ENCODE measurements around the gene RAB11FIP2.

- TF ChIP-seq, protein P1, sequence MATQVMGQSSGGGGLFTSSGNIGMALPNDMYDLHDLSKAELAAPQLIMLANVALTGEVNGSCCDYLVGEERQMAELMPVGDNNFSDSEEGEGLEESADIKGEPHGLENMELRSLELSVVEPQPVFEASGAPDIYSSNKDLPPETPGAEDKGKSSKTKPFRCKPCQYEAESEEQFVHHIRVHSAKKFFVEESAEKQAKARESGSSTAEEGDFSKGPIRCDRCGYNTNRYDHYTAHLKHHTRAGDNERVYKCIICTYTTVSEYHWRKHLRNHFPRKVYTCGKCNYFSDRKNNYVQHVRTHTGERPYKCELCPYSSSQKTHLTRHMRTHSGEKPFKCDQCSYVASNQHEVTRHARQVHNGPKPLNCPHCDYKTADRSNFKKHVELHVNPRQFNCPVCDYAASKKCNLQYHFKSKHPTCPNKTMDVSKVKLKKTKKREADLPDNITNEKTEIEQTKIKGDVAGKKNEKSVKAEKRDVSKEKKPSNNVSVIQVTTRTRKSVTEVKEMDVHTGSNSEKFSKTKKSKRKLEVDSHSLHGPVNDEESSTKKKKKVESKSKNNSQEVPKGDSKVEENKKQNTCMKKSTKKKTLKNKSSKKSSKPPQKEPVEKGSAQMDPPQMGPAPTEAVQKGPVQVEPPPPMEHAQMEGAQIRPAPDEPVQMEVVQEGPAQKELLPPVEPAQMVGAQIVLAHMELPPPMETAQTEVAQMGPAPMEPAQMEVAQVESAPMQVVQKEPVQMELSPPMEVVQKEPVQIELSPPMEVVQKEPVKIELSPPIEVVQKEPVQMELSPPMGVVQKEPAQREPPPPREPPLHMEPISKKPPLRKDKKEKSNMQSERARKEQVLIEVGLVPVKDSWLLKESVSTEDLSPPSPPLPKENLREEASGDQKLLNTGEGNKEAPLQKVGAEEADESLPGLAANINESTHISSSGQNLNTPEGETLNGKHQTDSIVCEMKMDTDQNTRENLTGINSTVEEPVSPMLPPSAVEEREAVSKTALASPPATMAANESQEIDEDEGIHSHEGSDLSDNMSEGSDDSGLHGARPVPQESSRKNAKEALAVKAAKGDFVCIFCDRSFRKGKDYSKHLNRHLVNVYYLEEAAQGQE (IDR thresholded peaks at IDR 0.05; ENCODE audit: insufficient read depth in 1 of 2, low read depth in 2 of 2, low read length in 2 of 2) = no peak
- TF ChIP-seq POLR2AphosphoS5 (IDR thresholded peaks at IDR 0.05; ENCODE audit: low read depth, low read length) = no peak
- no peak for TF ChIP-seq FOXP2 (optimal IDR thresholded peaks at IDR 0.05; ENCODE audit: borderline replicate concordance, extremely low read depth, extremely low read length, insufficient read depth)
- TF ChIP-seq SIN3A (IDR thresholded peaks at IDR 0.05; ENCODE audit: borderline replicate concordance, insufficient read depth, low read length) = no peak
These were observed 78.2 kb downstream of the RAB11FIP2 start for GRCh38 chr10:117968354-117969182.
